ENCODE measurements around the gene FTCDNL1.

FTCDNL1 gene

DNA sequence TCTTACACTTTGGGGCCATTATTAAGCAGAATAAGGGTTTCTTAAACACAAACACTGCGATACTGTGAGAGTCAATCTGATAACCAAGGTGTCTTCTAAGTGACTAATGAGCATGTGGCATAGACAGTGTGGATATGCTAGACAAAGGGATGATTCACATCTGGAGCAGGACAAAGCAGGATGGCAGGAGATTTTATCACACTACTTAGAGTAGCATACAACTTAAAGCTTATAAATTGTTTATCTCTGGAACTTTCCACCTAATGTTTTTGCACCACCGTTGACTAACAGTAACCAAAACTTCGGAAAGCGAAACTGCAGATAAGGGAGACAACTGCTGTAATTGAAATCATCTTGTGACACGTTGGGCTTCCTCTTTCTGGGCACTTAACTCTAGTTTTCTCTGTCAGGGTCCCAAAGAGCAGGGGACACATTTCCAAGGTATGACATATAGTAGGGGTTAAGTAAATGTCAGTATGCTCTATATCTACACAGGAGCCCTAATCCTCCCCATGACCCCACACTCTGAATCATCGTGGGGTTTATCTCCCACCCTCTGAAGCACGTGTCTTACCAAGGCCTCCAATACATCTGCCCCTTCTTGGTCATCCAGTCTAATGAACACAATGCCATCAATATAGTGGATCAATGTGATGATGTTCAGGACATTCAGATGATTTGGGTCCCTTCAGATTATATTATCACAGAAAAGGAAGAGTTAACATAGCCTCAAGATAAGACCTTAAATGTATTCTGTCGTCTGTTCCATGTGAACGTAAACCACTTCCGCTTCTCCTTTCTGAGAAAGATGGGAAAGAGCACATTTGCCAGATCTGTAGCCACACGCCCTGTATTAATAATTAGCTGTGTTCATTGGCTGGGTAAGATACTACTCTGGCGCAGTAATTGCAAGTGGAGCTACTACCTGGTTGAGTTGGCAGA, 78.7 kb downstream of the FTCDNL1 start:
- Histone ChIP-seq H2AFZ (ENCODE audit: low read length) (no peak overlapping the region), H3K4me2 (ENCODE audit: low read depth, low read length) (no peak overlapping the region), H4K20me1 (ENCODE audit: insufficient read depth, low read length) (no peaks in the 10 kb centered on the region), H3K79me2 (ENCODE audit: low read length) (no peaks in the 10 kb centered on the region), H3K4me3 (ENCODE audit: low read length) (no peak overlapping the region), H3K9me3 (replicated peaks; ENCODE audit: insufficient read depth, low read length) (no peaks in the 10 kb centered on the region), H3K9me2 (replicated peaks; ENCODE audit: insufficient read depth, low read length) (no peaks in the 10 kb centered on the region), H3K27ac (ENCODE audit: low read length) (no peak overlapping the region), H3K36me3 (replicated peaks; ENCODE audit: insufficient read depth, low read length) (no peaks in the 10 kb centered on the region), H3K27me3 (replicated peaks; ENCODE audit: insufficient read depth, low read length) (no peaks in the 10 kb centered on the region), H3K4me1 (ENCODE audit: low read length) (no peaks in the 10 kb centered on the region), H3K9ac (ENCODE audit: low read length) (no peak overlapping the region), H3F3A (ENCODE audit: insufficient read depth, low read length) (no peaks in the 10 kb centered on the region)
- TF ChIP-seq EZH2 (optimal IDR thresholded peaks at IDR 0.05; ENCODE audit: low read depth, low read length) (no peak), CTCF (IDR thresholded peaks at IDR 0.05; ENCODE audit: low read length) (no peak), EZH2phosphoT487 (IDR thresholded peaks at IDR 0.05; ENCODE audit: low read length) (no peak)
- no peak for DNase-seq

DNA sequence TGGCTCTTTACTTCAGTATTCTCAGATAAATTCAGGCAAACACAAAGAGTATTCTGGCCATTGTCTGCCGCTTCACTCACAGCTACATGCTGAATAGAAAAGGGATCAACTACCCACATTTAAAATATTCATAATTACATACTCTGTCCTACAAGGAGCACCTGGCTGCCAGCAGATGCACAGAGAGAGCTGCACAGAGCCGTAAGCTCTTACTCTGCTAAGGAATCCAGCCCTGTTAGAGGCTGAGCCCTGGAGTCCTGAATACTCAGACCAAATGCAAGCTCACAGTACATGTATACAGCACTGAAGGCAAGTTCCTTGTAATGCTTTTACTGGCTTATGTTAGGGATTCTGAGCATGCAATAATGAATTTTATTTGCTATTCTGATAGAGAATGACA, 80.3 kb downstream of the FTCDNL1 start:
- H3K27me3 ChIP-seq (replicated peaks; ENCODE audit: insufficient read depth, low read length), result no peaks in the 10 kb centered on the region
- no peaks in the 10 kb centered on the region for H3K9me2 ChIP-seq (replicated peaks; ENCODE audit: insufficient read depth, low read length)
- TF ChIP-seq CTCF (IDR thresholded peaks at IDR 0.05; ENCODE audit: low read length) (no peak), EZH2phosphoT487 (IDR thresholded peaks at IDR 0.05; ENCODE audit: low read length) (no peak), EZH2 (optimal IDR thresholded peaks at IDR 0.05; ENCODE audit: low read depth, low read length) (no peak)
- no peaks in the 10 kb centered on the region for H3K9me3 ChIP-seq (replicated peaks; ENCODE audit: insufficient read depth, low read length)
- no peaks in the 10 kb centered on the region for H3K79me2 ChIP-seq (ENCODE audit: low read length)
- no peaks in the 10 kb centered on the region for H4K20me1 ChIP-seq (ENCODE audit: insufficient read depth, low read length)
- no peak for DNase-seq
- H3K4me3 ChIP-seq (ENCODE audit: low read length), result no peak overlapping the region
- H3F3A ChIP-seq (ENCODE audit: insufficient read depth, low read length), result no peaks in the 10 kb centered on the region
- no peak overlapping the region for H3K27ac ChIP-seq (ENCODE audit: low read length)
- no peaks in the 10 kb centered on the region; the same call in 1 of the 2 replicates for H3K36me3 ChIP-seq (replicated peaks; ENCODE audit: insufficient read depth, low read length)
- H3K4me1 ChIP-seq (ENCODE audit: low read length), result no peaks in the 10 kb centered on the region
- H3K9ac ChIP-seq (ENCODE audit: low read length), result no peak overlapping the region
- no peak overlapping the region for H2AFZ ChIP-seq (ENCODE audit: low read length)
- no peak overlapping the region for H3K4me2 ChIP-seq (ENCODE audit: low read depth, low read length)

DNA sequence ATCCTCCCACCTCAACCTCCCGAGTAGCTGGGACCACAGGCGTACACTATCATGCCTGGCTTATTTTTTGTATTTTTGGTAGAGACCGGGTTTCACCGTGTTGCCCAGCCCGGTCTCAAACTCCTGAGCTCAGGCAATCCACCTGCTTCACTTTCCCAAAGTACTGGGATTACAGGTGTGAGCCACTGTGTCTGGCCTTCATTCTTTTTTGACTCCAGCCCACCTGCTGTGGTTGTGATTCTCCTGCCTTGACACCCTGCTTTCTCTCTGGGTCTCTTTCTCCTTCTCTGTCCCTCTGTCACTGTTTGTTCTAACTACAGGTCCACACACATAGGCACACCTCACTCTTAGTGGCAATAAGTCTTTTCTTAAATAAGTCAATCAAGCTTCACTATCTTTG, 85.3 kb downstream of the FTCDNL1 start:
- H3K4me3 ChIP-seq (ENCODE audit: low read length), result no peak overlapping the region
- H3K9me3 ChIP-seq (replicated peaks; ENCODE audit: insufficient read depth, low read length), result no peaks in the 10 kb centered on the region
- no peaks in the 10 kb centered on the region for H3K79me2 ChIP-seq (ENCODE audit: low read length)
- no peaks in the 10 kb centered on the region; the same call in 1 of the 2 replicates for H3K36me3 ChIP-seq (replicated peaks; ENCODE audit: insufficient read depth, low read length)
- no peak overlapping the region for H2AFZ ChIP-seq (ENCODE audit: low read length)
- H3K9me2 ChIP-seq (replicated peaks; ENCODE audit: insufficient read depth, low read length), result no peaks in the 10 kb centered on the region
- no peak overlapping the region for H3K4me2 ChIP-seq (ENCODE audit: low read depth, low read length)
- no peaks in the 10 kb centered on the region for H3F3A ChIP-seq (ENCODE audit: insufficient read depth, low read length)
- TF ChIP-seq EZH2phosphoT487 (IDR thresholded peaks at IDR 0.05; ENCODE audit: low read length) (no peak), CTCF (IDR thresholded peaks at IDR 0.05; ENCODE audit: low read length) (no peak), EZH2 (optimal IDR thresholded peaks at IDR 0.05; ENCODE audit: low read depth, low read length) (no peak)
- no peaks in the 10 kb centered on the region for H4K20me1 ChIP-seq (ENCODE audit: insufficient read depth, low read length)
- no peaks in the 10 kb centered on the region for H3K4me1 ChIP-seq (ENCODE audit: low read length)
- H3K27ac ChIP-seq (ENCODE audit: low read length), result no peak overlapping the region
- H3K27me3 ChIP-seq (replicated peaks; ENCODE audit: insufficient read depth, low read length), result no peaks in the 10 kb centered on the region
- no peak overlapping the region for H3K9ac ChIP-seq (ENCODE audit: low read length)
- DNase-seq, result no peak
